Activated CD8-positive, alpha-beta memory T cell treated with anti-CD3 and anti-CD28 coated beads for 24 hours (primary cell): ENCODE data around the gene OGFOD2.
A peak's percentile ranks its signal among the peaks of the same experiment; 100 is the strongest.

ENCODE experiments used
- DNase-seq: peaks from one replicate; pipeline ENCODE4 v3.0.0-alpha.2; 2020

The OGFOD2 gene

DNA sequence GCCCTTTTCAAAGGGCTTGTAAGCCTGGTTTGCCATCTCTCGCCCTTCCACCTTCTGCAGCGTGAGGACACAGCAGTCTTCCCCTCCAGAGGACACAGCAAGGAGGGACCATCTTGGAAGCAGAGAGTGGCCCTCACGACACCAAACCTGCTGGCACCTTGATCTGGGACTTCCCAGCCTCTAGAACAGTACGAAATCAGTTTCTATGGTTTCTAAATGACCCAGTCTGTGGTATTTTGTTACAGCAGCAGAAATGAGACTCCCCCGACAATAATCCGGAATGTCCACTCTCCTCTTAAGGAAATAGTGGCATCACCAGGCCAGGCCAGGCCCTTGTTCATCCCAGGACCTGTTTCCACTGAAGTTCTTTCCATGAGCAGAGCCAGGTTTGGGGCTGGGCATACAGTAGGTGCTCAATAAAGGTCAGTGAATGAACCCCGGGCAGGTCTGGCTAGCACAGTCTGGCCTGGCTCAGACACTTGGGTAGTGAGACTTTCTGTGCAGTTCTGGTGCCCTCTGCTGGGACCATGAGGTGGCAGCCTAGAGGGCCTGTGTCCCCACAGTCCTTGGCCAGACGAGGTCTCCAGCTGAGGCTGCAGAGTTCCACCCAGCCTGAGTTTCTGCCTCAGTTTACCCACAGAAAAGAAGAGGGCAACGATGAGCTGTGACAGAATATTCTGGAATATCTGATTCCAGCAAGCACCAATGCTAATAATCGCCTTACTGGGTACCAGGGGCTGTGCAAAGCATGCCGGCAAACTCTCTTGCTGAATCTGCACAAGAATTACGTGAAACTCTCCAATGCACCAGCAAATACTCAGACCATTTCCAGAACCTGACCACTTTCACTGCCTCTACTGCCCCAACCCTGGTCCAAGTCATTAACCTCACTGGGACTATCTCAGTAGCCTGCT is 22.8 kb upstream of the OGFOD2 start:
- DNase-seq = peak; percentile 90

DNA sequence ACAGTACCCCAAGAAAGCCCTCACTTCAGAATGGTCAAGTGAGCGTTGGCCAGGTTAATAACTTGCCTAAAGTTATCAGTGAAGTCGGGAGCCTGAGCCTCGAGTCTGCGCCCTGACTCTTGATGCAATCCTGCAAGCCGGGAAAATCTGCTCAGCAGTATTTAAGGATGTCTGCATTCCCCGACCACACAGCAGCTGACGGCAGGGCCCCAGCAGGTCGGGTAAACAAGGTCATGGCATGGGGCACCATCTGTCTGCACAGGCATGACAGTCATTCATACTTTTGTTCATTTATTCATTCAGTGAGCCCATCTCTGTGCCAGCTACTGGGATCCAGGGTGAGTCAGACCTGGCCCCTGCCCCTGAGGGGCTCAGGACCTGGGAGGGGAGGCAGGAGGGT is 19.9 kb upstream of the OGFOD2 start:
- DNase-seq = no peak

DNA sequence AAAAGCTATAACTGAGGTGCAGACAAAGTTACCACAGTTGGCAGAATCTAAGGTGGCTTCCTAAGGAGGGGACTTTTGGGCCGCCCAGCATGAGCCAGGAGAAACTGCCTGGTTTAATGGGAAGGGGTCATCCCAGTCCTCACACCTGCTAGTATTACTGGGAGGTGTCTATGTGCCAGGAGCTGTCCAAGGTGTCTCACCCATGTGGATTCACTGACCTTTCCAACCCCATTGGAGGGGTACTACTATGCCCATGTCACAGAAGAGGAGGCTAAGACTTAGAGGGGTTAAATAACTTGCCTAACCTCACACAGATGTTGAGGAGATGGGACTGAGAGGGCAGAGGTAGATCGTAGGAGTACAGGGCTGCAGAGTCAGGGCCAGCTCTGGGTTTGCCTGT is 19.0 kb upstream of the OGFOD2 start:
- DNase-seq = no peak

DNA sequence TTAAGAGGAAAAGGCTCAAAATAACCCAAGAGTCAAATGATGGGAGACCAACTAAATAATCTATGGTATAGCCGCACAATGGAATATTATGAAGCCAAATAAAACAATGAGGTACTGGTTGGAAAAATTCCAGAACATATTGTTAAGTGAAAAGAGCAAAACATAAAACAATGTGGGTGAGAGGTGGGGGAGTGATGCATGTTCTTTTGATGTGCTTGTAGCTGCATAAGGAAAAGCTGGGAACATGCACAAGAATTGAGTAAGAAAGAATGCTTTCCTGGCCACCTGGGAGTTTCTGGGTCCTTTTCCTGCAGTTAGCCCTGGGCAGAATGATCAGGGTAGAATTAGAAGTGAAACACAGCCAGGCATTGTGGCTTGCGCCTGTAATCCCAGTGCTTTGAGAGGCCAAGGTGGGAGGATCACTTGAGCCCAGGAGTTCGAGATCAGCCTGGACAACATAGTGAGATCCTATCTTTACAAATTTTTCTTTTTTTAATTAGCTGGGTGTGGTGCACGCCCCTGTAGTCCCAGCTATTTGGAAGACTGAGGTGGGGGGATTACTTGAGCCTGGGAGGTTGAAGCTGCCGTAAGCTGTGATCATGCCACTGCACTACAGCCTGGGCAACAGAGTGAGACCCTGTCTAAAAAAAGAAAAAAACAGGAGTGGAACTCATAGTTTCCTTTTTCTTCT is 16.7 kb upstream of the OGFOD2 start:
- DNase-seq = no peak

DNA sequence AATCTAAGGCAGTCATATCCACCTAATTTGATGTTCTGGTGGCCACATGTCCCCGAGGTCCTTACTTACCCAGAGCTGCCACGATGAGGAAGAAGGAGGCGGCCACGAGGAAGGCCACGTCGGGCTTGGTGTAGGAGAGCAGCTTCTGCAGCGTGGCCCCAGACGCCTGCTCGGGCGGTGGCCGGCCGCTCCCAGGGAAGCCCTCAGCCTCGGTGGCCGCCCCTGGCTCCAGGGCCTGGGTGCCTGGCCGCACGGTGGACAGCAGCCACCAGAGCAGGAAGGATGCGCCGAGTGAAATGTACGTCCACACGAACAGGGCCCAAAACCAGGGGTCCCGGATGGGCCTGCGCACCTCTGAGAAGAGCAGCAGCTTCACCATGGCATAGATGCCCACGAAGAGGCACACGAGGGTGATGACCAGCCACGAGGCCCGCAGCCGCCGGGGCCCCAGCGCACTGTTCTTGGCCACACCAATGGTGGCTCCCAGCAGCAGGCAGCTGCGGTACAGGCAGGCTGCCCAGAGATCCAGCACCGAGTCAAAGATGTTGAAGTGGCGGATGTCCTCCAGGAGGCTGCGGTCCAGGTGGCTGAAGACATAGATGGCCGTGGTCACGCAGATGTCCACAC is 15.4 kb upstream of the OGFOD2 start:
- DNase-seq = no peak

DNA sequence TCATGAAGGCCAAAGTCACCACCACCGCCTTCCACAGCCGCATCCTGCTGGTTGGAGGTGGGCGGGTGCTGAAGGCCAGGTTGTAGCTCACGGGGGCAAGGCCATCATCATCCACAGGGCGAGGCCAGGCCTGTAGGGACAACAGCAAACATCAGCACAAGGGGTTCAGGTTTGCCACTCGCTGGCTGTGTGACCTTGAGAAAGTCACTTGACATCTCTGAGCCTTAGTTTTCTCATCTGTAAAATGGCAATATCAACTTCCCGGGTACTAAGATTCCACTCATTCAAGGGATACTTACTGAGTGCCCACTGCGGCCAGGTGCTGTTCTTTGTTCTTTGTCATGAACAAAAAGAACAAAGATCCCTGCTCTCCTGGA is 14.9 kb upstream of the OGFOD2 start:
- DNase-seq = no peak

DNA sequence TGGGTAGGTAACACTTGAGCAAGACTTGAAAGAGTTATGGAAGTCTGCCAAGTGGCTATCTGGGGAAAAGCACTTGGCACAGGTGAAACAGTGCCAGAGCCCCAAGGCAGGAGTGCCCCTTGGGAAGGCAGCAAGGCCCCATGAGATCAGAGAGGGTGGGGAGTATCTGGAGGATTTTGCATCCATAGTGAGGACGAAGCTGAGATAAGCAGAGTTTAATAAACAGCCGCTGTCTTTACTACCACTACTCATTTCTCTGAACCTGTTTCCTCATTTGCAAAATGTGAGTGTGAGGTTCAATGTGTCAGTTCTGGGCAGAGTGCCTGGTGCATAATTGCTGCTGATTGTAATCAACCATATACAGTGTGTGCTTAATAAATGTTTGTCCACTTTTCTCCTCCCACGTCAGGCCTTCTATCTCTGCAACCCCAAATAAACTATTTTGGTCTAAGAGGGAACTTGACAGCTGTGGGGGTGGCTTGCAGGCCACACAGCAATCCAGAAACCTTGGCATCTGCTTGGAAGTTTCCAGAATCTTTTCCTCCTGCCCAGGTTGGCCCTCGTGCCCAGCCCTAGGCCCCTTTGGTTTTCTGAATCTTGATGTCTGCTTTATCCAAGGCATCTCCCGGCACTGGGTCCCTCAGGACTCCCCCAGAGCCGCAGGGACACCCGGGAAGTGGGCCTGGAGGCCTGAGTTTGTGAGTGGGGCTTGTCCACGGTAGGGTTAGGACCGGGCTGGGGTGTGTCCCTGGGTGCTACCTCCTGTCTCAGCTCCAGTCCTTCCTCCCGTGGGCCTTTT is 13.3 kb upstream of the OGFOD2 start:
- DNase-seq = no peak

DNA sequence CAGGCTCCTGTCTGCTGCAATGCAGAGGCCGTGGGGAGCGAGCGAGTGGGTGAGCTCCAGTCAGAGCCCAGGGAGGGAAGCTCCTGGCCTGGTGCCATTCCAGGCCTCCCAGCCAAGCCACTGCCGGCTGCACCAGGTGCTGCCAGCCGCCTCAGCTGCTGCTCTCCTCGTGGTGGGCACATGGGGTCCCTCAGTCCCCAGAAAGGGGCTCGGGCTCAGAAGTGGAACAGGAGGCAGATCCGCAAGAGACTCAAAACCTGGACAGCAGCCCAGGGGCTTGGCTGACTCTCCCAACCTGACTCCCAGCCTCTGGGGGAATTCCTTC is 11.1 kb upstream of the OGFOD2 start:
- DNase-seq = no peak

DNA sequence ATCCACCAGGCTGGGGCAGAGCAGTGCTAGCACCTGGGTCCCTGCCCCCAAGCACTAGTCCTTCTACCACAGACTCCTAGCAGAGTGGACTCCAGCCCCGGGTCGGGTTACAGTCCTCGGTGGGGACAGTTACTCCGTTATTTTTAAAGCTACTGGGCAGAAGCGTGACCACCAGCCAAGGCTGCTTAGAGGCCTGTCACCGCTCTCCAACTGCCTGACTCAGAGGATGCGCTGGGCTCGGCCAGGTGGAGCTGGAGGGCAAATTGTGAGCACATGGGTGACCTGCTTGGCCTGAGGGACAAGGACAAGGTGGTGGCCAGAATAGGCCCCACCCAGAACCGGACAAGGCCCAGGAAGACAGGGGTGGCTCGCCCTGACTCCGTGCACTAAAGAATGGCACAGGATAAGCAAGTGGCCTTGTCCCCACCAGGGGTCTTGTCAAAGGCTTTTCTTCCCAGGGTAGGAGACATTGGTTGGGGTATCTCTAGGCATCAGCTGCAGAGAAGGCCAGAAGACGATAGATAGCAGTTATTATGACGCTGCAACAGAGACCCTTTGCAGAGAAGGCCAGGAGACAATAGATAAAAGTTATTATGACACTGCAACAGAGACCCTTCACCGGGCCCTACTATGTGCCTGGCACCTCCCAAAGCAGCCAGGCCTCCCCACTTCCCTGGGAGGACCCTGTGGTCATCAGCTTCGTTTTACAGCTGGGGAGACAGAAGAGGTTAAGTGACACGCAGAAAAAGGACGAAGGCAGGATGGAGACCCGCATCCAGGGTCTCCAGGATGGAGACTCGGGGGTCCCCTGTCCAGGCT is 10.4 kb upstream of the OGFOD2 start:
- no peak for DNase-seq

DNA sequence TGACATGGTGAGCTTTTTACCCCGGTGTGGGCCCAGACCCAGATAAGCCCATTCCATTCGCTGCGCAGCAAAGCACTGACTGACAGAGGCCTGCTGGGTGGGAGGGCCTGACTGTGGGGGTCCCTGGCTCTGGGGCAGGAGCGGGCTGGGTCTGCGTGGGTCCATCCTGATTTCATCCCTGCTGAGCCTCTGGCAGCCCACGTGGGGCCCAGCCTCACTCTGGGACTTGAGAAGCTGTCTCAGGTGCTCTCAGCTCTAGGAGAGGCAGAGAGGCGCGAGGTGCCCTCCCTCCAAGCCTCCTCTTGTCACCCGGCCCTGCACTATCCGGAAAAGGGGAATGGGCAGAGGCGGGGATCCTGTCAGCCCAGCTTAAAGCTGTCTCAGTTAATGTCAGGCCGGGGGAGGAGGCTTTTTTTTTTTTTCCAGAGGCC is 9.7 kb upstream of the OGFOD2 start:
- DNase-seq = no peak

DNA sequence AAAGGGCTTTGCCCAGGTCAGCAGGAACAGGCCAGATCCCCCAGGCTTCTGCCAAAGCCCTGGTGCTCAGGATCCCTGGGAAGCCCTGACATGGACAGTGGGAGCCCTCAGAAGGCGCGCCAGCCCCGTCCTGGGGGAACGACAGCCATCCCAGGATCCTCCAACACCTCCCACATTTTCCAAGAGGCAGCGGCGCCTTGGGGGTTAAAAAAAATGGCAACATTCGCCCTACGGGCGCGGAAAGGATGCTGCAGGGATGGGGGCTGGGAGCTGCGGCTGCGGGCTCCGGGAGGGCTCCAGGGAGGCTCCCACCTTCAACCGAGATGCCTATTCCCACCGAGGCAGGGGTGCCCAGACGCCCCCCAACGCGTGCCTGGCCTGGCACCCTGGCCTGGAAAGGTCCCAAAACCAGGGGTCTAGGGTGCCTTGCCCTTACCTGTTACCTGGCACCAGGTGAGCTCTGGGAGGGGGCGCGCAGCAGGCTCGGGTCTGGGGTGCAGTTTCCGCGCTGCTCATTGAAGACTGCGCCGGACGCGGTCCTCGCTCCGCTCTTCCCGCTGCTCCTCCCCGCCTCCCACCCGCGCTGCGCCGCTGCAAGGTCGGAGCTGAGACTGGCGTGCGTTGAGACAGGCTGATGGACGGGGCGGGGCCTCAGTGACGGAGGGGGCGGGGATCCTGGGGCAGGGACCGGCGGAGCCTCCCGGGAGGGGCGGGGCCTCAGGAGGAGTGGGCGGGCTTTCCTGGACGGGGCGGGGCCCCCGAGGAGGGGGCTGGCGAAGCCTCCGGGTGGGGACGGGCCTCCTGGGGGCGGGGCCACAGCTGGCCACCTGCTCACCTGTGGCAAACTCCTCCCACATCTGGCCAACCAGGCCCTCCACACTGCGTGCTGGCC is 8.9 kb upstream of the OGFOD2 start, which contains the start of gene ABCB9:
ABCB9 (minus strand) TSS at position 613 of the 892 bp plus-strand sequence. CDS start 6,228 bp downstream, outside the sequence.
- DNase-seq = peak; percentile 97

DNA sequence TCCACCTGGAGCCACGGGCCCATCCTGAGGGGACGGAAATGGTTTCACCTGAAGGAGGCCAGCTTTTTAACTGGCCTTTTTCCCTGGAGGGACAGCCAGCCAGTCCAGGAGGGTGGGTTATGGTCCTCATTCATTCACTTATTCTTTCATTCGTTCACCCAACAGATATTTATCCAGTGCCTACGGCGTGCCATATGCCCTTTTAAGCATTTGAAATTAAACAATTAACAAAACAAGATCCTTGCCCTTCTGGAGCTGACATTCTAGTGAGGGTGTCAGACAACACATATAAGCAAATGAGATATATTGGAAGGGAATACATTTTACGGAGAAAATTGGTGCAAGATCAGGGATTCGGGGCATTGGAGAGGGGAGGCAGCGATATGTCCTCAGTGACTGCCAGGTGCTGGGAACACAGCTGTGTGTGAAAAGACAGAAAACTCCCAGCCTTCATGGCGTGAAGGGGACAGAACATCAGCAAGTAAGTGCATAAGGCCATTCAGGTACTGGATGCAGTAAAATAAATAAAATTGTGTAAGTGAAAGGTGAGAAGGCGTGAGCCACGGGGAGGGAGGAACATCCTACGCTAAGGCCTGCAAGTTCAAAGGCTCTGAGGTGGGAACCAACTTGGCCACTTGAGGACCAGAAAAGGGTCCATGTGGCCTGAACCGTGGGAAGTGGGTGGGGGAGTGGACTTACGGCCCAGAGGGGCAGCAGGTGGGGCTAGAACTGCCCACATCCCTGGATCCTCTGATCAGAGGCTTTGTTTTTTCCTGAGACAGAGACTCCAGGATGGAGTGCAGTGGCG is 8.1 kb upstream of the OGFOD2 start:
- no peak for DNase-seq

DNA sequence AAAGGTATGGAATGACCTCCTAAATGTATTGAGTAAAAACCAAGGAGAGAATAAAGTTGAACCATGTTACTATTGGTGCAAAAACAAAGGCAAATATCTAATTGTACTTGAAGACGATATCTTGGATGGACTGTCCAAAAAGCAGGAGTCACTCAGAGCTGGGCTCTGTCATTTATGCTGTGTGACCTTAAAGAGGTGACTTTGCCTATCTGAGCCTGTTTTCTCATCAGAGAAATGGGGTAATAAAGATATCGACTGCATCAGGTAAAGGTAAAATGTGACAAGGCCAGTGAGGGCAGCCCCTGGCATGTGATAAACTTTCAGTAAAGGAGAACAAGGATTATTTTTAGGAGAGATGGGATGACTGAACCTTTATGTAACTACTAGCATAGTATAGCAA is 6.9 kb upstream of the OGFOD2 start:
- DNase-seq = no peak

DNA sequence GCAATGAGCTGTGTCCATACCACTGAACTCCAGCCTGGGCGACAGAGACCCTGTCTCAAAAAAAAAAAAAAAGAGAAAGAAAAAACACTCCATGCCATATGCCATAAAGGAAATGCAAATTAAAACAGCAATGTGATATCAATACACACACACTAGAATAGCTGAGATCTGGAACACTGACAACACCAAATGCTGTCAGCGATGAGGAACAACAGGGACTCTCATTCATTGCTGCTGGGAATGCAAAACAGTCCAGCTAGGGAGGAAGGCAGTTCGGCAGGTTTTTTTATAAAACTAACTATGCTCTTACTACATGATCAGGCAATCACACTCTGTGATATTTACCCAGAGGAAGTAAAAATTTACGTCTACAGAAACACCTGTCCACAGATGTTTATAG is 5.4 kb upstream of the OGFOD2 start:
- no peak for DNase-seq

DNA sequence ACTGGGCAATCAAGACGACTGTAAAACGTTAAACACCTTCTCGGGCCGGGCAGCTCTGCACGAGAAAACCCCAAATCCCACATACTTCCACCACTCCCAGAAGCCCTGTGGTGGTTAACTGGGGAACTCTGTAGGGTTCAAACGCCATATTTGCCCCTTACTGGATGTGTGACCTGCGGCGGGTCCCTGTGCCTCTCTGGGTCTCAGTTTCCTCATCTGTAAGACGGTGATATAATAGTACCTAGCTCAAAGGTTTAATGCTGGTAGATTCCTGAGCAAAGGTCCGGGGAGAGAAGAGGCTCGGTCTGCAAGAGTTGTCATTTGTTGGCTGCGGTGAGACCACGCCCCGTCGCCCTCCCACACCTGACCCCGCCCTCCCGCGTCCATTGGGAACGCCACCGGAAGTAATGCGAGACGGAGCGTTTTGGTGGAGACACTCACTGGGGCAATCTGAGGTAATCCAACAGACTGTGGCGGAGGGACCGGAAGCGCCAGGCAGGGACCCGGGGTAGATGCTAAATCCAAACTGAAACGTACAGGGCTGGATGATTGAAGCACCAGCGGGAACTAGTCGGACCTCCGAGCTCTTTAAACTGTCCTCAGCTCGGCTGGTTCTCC is 661 bp upstream of the OGFOD2 start:
- DNase-seq = peak; percentile 100

DNA sequence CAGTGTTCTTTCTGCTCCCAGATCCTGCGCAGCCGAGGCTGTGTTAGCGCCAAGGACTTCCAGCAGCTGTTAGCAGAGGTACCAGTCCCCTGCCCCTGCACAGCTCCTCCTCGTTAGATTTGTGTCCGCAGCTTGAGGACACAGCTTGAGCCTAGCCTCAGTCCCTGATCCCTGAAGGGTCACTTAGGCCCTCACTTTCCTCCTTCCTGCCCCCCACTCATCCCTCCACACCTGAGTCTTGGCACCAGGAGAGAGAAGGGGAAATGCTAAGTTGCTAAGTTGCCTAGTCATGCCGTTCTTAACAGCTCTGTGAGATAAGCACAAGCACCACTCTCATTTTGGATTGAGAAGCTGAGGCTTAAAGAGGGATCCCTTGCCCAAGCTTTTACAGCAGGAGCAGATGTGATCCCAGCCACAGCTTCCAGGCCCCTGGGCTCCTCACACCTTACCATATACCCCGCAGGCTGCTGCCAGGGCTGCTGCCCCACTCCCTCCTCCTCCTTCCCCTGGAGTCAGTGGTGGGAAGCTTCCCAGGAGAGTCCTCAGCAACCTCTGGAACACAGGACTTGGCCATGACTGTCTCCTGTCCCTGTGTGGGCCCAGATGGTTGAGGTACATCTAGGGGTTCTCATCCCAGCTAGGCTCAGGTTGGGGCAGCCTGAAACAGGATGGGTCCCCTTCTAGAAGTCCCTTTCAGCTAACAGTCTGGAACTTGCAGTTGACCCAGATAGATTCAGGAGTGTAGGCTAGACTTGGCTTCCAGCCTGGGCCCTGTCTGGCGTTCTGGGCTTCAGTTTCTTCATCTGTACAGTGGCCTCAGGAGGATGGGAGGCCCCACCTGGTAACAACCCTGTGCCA is 975 bp downstream of the OGFOD2 start:
- no peak for DNase-seq

DNA sequence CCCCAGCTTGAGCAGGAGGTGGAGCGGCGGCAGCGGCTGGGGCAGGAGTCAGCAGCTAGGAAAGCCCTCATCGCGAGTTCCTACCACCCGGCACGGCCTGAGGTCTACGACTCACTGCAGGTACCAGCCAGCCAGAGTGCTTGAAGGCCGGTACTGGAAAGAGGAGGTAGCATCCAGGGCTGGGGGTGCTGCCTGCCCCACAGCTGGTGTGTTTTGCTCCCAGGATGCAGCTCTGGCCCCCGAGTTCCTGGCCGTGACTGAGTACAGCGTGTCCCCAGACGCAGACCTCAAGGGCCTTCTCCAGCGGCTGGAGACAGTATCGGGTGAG is 1.6 kb downstream of the OGFOD2 start:
- no peak for DNase-seq

DNA sequence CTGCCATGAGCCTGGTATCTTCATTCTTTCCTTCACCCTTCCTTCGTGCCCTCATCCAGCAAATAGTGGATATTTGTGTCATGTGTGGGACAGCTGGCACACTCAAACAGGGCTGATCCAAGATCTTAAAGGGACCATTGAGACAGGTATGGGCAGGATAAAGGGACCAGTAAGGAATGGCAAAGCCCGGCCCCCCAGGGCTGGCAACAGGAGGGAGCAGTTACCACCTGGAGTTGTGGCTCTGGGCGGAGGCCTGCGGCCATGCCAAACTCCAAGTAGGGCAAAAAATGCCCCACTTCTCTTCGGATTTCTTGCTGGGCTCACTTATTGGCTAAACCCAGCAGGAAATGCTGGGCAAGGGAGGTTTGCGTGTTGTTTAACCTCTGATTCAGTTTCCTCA is 2.1 kb downstream of the OGFOD2 start:
- no peak for DNase-seq
